ENCODE results near the gene XPO4.

The XPO4 gene

GRCh38 chr13:20828539-20829364, 73.8 kb downstream of the XPO4 start:
- peak; percentile 70 for DNase-seq (ENCODE audit: low spot score)

- no peak for DNase-seq (ENCODE audit: low spot score)
Measured at GRCh38 chr13:20826843-20827560, 75.5 kb downstream of the XPO4 start.

- DNase-seq (ENCODE audit: low spot score) = no peak
Measured at GRCh38 chr13:20826301-20826700, 76.2 kb downstream of the XPO4 start.

- no peak for DNase-seq (ENCODE audit: low spot score)
Measured at GRCh38 chr13:20825477-20825875, 77.1 kb downstream of the XPO4 start.

- no peak for DNase-seq (ENCODE audit: low spot score)
Measured at GRCh38 chr13:20824762-20825476, 77.6 kb downstream of the XPO4 start.

DNA sequence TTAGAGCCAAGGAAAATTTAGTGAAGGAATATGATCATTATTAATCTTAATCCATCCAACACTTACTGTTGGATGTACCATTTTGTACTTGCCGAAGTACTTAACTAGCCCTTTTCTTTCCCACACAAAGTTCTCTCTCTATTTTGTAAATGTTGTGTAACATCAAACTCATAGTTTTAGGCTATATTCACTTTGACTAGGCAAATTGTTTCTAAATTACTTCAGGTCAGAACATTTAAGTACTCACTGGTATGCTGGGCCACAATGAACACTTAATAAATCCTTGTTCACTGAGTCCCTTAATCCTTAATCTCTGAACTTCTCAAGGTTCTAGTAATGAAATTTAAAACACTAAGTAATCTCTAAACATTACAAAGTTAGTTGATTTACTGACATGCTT, 79.5 kb downstream of the XPO4 start:
- no peak for DNase-seq (ENCODE audit: low spot score)

- DNase-seq (ENCODE audit: low spot score) = no peak
Measured at GRCh38 chr13:20822406-20822805, 80.1 kb downstream of the XPO4 start.

DNA sequence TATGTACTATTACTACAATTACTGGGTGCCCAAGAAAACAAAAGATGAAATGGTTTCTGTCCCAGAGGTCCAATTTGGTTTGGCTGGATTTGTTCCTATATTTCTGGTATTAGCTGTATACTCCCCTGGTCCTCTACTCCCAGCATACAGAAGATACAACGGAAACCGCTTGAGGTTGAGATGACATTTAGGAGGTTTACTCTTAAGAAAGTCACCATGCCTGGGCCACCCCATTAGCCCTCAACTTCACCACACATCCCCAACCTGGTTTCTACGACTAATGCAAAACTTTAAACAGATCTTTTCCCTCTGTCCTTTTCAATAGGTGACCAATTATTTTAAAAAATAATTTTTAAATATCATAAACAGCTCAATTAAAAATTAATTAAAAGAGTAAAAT, 82.8 kb downstream of the XPO4 start:
- no peak for DNase-seq (ENCODE audit: low spot score)

GRCh38 chr13:20815464-20815863, 87.1 kb downstream of the XPO4 start:
- DNase-seq (ENCODE audit: low spot score) = no peak

GRCh38 chr13:20814224-20814910, 88.2 kb downstream of the XPO4 start:
- peak; percentile 28 for DNase-seq (ENCODE audit: low spot score)

GRCh38 chr13:20812890-20813289, 89.7 kb downstream of the XPO4 start:
- DNase-seq (ENCODE audit: low spot score) = no peak

GRCh38 chr13:20810808-20811207, 91.7 kb downstream of the XPO4 start:
- no peak for DNase-seq (ENCODE audit: low spot score)

GRCh38 chr13:20808874-20809273, 93.7 kb downstream of the XPO4 start:
- no peak for DNase-seq (ENCODE audit: low spot score)

- DNase-seq (ENCODE audit: low spot score) = peak; percentile 26
Measured at GRCh38 chr13:20803180-20803965, 99.2 kb downstream of the XPO4 start.

DNA sequence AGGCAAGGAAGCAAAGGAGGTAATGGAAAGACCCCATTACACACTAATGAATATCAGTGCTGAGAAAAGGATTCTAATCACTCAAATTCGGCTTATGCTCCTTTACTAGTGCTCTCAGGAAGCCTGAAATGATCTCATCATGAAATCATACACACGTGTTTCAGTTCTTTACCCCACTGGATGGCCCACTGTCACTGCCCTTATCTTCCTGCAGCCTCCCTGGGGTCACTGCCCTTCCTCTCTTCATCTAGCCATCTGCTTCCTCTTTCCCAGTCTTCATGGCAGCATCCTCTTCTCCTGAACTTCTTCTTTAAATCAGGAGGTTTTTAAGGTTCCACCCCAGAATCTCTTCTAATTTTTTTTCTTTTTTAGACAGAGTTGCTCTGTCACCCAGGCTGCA, 100.8 kb downstream of the XPO4 start:
- no peak for DNase-seq (ENCODE audit: low spot score)

DNA sequence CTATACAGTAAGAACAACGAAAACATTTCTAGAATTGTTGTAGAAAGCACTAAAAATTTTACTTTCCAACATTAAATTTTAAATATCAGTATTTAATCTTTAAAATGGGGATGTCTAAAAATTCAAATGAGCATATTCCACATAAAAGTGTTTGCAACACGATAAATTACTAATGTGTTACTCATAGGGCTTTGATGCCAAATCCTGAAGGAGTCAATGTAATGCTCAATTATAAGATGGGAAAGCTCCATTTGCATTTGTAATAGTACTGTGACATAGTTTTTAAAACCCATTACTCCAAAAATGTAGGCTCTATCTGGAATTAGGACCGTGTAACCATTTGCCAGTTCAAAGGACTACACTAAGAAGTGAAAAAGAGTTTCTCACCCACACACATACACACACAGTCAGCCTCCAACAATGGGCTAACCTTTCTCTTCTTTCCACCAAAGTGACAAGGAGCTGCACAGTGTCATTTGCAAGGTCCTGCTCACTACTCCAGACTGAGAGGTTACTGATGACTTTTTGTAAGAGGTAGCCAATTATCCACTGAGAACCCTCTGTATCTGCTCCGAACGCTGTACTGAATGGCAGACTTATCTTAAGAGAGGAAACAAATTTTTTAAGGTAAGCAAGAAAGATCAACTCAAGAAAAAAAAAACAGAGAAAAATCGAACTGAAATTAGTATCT, 102.7 kb downstream of the XPO4 start:
- peak; percentile 44 for DNase-seq (ENCODE audit: low spot score)

DNA sequence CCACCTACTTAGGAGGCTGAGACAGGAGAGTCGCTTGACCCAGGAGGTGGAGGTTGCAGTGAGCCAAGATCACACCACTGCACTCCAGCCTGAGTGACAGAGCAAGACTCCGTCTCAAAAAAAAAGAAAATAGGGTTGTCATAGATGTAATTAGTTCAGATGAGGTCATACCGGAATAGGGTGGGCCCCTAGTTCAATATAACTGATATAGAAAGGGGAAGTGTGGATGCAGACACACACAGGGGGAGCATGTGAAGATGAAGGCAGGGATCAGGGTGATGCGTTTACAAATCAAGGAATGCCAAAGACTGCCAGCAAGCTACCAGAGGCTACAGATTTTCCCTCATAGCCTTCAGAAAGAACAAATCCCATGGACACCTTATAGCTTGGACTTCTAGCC, 104.5 kb downstream of the XPO4 start:
- DNase-seq (ENCODE audit: low spot score) = no peak

GRCh38 chr13:20796791-20797508, 105.6 kb downstream of the XPO4 start:
- peak; percentile 21 for DNase-seq (ENCODE audit: low spot score)

- DNase-seq (ENCODE audit: low spot score) = no peak
Measured at GRCh38 chr13:20789665-20790064, 112.9 kb downstream of the XPO4 start.

GRCh38 chr13:20788312-20788711, 114.2 kb downstream of the XPO4 start:
- no peak for DNase-seq (ENCODE audit: low spot score)
